Measurements from ENCODE around the gene MTCH1.

The MTCH1 gene

GRCh38 chr6:36969988-36970891 lies 15.8 kb downstream of the MTCH1 start:
- DNase-seq, result no peak

DNA sequence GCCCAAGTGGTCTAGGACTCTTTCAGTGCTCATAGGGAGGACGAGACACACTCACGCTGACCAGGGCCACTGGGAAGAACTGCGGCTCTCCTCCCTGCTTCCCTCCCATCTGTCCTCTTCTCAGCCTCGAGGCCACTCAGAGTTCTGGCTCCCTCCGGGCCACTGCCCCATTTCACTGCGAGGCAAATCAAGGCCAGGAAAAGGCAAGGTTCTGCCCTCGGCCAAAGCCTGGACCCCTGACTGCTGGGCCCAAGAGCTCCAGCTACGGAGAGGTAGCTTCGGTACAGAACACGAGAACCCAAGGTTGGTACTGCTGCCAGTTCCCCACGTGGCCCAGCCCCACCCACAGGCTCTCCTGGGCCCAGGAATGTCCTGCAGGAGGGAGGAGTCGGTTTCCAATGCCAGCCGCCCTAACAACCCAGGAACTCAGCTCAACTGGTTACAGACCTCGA lies 16.7 kb downstream of the MTCH1 start:
- no peak for DNase-seq

GRCh38 chr6:36968266-36968977 lies 17.6 kb downstream of the MTCH1 start:
- no peak for DNase-seq

- no peak for DNase-seq
Measured at GRCh38 chr6:36967757-36968156, 18.2 kb downstream of the MTCH1 start.

- no peak for DNase-seq
Measured at GRCh38 chr6:36967301-36967700, 18.7 kb downstream of the MTCH1 start.

- no peak for DNase-seq
Measured at GRCh38 chr6:36964908-36965307, 21.1 kb downstream of the MTCH1 start.

DNA sequence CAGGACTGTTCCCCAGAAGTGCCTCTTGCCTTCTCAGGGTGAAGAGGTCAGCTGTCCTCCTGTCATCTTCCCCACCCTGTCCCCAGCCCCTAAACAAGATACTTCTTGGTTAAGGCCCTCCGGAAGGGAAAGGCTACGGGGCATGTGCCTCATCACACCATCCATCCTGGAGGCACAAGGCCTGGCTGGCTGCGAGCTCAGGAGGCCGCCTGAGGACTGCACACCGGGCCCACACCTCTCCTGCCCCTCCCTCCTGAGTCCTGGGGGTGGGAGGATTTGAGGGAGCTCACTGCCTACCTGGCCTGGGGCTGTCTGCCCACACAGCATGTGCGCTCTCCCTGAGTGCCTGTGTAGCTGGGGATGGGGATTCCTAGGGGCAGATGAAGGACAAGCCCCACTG lies 21.6 kb downstream of the MTCH1 start:
- no peak for DNase-seq

- no peak for DNase-seq
Measured at GRCh38 chr6:36963451-36964290, 22.3 kb downstream of the MTCH1 start.

DNA sequence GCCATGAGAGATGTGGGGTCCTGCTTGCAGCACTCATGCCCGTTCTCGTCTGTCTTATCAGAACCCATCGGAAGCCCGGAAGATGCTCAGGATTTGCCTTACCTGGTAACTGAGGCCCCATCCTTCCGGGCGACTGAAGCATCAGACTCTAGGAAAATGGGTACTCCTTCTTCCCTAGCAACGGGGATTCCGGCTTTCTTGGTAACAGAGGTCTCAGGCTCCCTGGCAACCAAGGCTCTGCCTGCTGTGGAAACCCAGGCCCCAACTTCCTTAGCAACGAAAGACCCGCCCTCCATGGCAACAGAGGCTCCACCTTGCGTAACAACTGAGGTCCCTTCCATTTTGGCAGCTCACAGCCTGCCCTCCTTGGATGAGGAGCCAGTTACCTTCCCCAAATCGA lies 23.1 kb downstream of the MTCH1 start:
- DNase-seq, result peak; percentile 37

GRCh38 chr6:36961441-36962435 lies 24.3 kb downstream of the MTCH1 start:
- DNase-seq, result no peak

GRCh38 chr6:36959555-36960250 lies 26.3 kb downstream of the MTCH1 start:
- DNase-seq, result no peak

DNA sequence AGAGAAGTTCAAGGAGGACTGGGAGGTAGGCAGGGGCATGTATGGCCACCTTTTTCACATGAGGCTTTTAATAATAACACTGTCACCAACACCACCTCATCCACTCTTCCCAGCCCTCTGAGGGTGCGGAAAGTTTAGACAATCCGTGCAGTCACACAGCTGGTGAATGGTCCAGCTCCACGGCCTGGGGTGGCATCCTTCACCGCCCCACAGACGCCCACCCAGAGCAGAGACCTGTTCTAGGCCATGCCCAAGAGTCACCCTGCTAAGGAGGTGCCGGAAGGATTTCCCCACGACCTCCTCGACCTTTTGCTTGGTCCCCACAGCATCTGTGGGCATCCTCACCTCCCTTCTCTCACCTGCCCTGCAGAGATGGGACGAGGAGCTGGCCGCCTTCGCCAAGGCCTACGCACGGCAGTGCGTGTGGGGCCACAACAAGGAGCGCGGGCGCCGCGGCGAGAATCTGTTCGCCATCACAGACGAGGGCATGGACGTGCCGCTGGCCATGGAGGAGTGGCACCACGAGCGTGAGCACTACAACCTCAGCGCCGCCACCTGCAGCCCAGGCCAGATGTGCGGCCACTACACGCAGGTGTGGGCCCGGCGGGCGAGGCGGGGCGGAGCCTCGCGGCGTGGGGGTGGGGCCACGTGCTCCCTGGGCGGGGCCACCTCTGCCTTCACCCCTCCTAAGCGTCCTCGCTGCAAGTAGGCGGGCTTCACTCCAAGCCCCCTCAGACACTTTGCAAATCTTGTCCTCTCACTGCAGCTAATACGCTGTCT lies 27.0 kb downstream of the MTCH1 start:
- DNase-seq, result no peak

DNA sequence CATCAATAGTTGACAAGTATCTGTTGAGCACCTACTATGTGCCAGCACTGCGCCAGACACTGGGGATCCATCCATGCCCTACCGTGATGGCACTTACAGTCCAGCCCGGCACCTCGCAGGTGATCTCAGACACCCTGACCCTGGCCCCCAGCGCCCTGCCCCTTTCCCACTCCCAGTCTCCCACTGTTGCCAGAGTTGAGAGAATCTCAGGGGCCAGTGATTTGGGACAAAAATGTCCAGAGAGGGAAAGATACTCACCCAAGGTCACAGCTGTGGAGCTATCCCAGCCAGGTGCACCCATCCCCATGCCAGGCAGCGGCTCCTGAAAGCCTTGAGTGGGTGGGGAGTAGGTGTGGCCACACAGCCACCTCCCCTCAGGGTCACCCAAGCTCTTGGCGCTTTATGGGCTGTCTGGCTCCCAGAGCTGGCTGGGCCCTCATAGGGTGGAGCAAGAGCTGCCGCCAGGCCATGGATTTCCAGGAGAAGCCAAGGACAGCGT lies 28.2 kb downstream of the MTCH1 start:
- no peak for DNase-seq

GRCh38 chr6:36956446-36956820 lies 29.6 kb downstream of the MTCH1 start:
- no peak for DNase-seq

DNA sequence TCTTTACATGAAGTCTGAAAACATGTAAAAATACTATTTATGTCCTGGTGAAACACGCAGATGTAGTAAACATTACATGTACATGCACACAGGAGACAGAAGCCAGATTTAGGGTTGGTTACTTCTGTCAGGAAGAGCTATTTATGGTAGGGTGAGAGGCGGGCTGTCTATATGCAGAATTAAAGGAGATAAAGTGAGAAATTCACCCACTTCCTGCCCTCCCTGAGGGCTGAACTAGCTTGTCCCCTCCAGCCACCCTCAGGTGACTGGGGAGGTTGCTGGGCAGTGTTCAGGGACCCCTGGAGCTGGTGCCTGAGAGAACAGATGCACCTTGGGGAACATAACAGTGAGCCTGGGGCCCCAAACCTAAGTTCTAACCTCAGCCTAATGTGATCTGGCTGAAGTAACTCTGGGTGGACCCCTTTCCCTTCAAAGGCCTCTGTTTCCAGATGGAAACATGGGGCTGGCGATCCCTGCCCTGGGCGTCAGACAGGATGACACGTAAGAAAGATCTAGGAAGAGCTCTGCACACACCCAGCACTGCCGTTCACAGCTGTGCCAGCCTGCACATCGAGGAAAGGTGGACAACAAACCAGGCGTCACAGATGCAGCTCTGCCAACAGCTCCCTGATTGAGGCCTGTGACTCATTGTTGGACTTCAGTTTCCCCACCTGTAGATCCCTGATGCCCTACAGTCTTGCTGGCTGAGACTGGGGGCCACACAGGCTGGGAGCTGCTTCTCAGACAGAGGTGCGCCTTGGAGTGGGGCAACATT lies 30.1 kb downstream of the MTCH1 start:
- DNase-seq, result no peak

- DNase-seq, result no peak
Measured at GRCh38 chr6:36955136-36955535, 30.9 kb downstream of the MTCH1 start.

GRCh38 chr6:36954262-36954931 lies 31.6 kb downstream of the MTCH1 start, which contains the start of gene PI16:
Gene PI16, plus strand, starts transcription at chr6:36954738. Its CDS starts 23 bp downstream, at chr6:36954761.
- DNase-seq, result no peak

DNA sequence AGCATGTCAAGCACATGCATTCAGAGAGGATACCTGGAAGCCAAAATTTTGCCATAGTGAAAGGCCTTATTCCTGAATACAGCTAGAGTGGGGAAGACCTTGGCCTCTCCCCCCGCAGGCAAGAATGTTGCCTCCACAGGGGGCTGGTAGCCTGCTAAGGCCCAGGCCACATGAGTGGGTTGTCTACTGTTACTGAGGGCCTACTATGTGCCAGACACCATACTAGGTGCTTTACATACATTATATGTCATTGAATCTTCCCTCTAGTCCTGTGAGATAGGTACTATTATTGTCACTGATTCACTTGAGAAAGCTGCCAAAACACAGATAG lies 32.1 kb downstream of the MTCH1 start:
- DNase-seq, result no peak

GRCh38 chr6:36949636-36950035 lies 36.4 kb downstream of the MTCH1 start:
- DNase-seq, result no peak

Measured in KG1 (cell line).